NB4 (cell line): ENCODE results near the gene CUTA.

ENCODE experiments used
- DNase-seq: peaks from one replicate; pipeline ENCODE4 v3.0.0; 2010; ENCODE audit warnings: low read depth
- H3K4me3 ChIP-seq: one replicate; pipeline ENCODE4 v1.5.1; 2011; ENCODE audit warnings: mild to moderate bottlenecking, low read depth, low read length, moderate library complexity
- CTCF ChIP-seq: IDR thresholded peaks from one replicate; pipeline ENCODE4 v1.5.1; 2012; ENCODE audit warnings: low read depth, low read length
- MAX ChIP-seq: IDR thresholded peaks from 2 replicates; pipeline ENCODE4 v1.6.1; 2011; ENCODE audit warnings: low read depth, low read length
- MYC ChIP-seq: IDR thresholded peaks from 2 replicates; pipeline ENCODE4 v1.6.1; 2011; ENCODE audit warnings: low read depth, low read length
- POLR2A ChIP-seq: IDR thresholded peaks from 2 replicates; pipeline ENCODE4 v1.6.1; 2011; ENCODE audit warnings: mild to moderate bottlenecking; ENCODE audit not compliant: insufficient read length; ENCODE audit errors: extremely low read depth

CUTA gene

GRCh38 chr6:33416386-33417127, 1.4 kb downstream of the CUTA start:
- TF ChIP-seq MAX (no peak), MYC (no peak), POLR2A (no peak), CTCF (no peak)
- no peak for DNase-seq
- peak overlapping the region; percentile 98 for H3K4me3 ChIP-seq

- TF ChIP-seq CTCF, result no peak
- no peak for TF ChIP-seq MAX
- TF ChIP-seq POLR2A, result no peak
- TF ChIP-seq MYC, result no peak
- H3K4me3 ChIP-seq, result peak overlapping the region; percentile 98
- no peak for DNase-seq
Measured at GRCh38 chr6:33415831-33416230, 2.1 kb downstream of the CUTA start.

GRCh38 chr6:33414592-33415271, 3.2 kb downstream of the CUTA start:
- DNase-seq, result peak; percentile 53
- TF ChIP-seq POLR2A (no peak), CTCF (peak; percentile 65)
- H3K4me3 ChIP-seq, result no peak overlapping the region

- H3K4me3 ChIP-seq, result no peak overlapping the region
- TF ChIP-seq MYC (no peak), POLR2A (no peak), CTCF (no peak), MAX (no peak)
- no peak for DNase-seq
Measured at GRCh38 chr6:33413241-33414120, 4.4 kb downstream of the CUTA start.

GRCh38 chr6:33412140-33413009, 5.5 kb downstream of the CUTA start:
- no peak for DNase-seq
- H3K4me3 ChIP-seq, result no peak overlapping the region
- TF ChIP-seq MAX (no peak), POLR2A (no peak), MYC (no peak), CTCF (no peak)
